Measurements from ENCODE around the gene LAPTM5. TPM values are rescaled to one million over a fixed set of nuclear protein-coding genes. Genes with fewer than 3 reads are reported as not detected.

The LAPTM5 gene
- total RNA-seq, 1 experiment from 2014 or later, result 1.5 TPM

DNA sequence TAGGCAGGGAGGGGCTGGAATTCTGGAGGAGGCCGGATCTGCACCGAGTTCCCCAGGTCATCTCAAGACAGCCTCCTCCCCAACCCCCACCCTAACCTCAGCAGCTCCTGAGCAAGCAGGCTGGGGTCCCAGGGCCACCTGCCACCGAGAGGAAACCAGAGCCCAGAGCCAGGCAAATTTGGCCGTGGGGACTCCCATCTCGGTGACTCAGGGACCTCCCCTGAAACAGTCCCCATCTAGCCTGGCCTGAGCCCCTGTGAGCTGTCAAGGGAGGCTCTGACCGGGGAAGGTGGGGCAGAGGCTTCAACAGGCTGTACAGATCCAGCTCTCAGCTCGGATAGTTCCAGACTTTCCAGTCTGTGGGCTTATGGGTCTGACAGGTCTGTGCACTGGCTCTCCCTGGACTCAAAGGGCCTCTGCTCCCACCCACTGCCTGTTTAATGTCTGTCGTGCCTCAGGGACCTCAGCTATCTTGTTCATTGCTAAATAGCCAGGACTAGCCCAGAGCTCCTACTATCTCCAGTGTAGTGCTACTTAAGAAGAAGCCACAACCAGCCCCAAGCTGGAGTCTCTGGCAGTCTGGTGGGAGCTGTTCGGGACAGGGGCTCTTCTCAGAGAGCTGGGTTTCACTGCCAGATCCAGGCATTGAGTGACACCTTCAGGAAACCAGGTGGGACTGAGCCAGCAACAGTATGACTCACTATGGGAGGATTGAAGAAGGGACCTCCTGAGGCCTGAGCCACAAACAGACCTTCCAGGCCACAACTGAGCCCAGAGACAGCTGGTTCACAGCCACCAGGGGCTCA, 59.8 kb downstream of the LAPTM5 start:
- Histone ChIP-seq H3K79me2 (ENCODE audit: insufficient read depth, low read length) (no peaks in the 10 kb centered on the region), H4K20me1 (ENCODE audit: insufficient read depth) (no peaks in the 10 kb centered on the region), H3K9me2 (ENCODE audit: insufficient read depth) (no peaks in the 10 kb centered on the region), H3K4me3 (replicated peaks in 1 of 2; ENCODE audit: low read depth in 1 of 2, low read length in 2 of 2) (no peak overlapping the region), H3K9me3 (ENCODE audit: control insufficient read depth in 1 of 2, insufficient read depth in 1 of 2, low read depth in 1 of 2, low read length in 2 of 2) (no peaks in the 10 kb centered on the region), H3K4me2 (ENCODE audit: low read length) (no peak overlapping the region), H2AFZ (ENCODE audit: low read depth, low read length, poor library complexity, severe bottlenecking) (no peak overlapping the region), H3K9ac (ENCODE audit: low read length) (no peak overlapping the region), H3K4me1 (ENCODE audit: control insufficient read depth in 1 of 2, insufficient read depth in 2 of 2, low read length in 2 of 2) (peaks cover 3 to 21% of the 10 kb centered on the region in 2 experiments; a peak in 3 of 4 replicates), H3K36me3 (ENCODE audit: control insufficient read depth in 1 of 2, insufficient read depth in 2 of 2, low read length in 2 of 2) (no peaks in the 10 kb centered on the region), H3K27ac (ENCODE audit: low read depth, low read length) (no peak overlapping the region), H3K27me3 (ENCODE audit: insufficient read depth, low read length) (no peaks in the 10 kb centered on the region)
- intact Hi-C loops (cut with micrococcal nuclease), result no loop called here
- ChIA-PET CTCF (interaction anchor here (1.0 to 1.7 kb wide), 2 partner anchors 317 to 344 kb away, joined by 4 to 6 read pairs; no protein-coding TSS in a partner anchor), RAD21 (ENCODE audit: low non-redundant PET in 1 of 2, low total read pairs in 2 of 2, uncharacterized antibody in 2 of 2, unreplicated experiment in 2 of 2) (no interaction called here), POLR2A (no interaction called here)
- TF ChIP-seq RAD21 (IDR thresholded peaks at IDR 0.05; ENCODE audit: low read depth) (peak; percentile 62), POLR2A (IDR thresholded peaks at IDR 0.05; ENCODE audit: borderline replicate concordance, extremely low read depth, insufficient read depth, insufficient read length) (no peak)
- TF ChIP-seq, protein P1, sequence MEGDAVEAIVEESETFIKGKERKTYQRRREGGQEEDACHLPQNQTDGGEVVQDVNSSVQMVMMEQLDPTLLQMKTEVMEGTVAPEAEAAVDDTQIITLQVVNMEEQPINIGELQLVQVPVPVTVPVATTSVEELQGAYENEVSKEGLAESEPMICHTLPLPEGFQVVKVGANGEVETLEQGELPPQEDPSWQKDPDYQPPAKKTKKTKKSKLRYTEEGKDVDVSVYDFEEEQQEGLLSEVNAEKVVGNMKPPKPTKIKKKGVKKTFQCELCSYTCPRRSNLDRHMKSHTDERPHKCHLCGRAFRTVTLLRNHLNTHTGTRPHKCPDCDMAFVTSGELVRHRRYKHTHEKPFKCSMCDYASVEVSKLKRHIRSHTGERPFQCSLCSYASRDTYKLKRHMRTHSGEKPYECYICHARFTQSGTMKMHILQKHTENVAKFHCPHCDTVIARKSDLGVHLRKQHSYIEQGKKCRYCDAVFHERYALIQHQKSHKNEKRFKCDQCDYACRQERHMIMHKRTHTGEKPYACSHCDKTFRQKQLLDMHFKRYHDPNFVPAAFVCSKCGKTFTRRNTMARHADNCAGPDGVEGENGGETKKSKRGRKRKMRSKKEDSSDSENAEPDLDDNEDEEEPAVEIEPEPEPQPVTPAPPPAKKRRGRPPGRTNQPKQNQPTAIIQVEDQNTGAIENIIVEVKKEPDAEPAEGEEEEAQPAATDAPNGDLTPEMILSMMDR (IDR thresholded peaks at IDR 0.05 in 2 of 3, conservative IDR thresholded peaks at IDR 0.05 in 1 of 3; ENCODE audit: borderline replicate concordance in 1 of 3, insufficient read depth in 1 of 3, low read depth in 2 of 3, low read length in 2 of 3), result peak in 2 of 3 experiments; percentile 22 to 32; a peak in 1 of 6 replicates
- BruUV-seq (replicated peaks), result no TSS peak
- ATAC-seq (peak; percentile 78), DNase-seq (ENCODE audit: low read depth, low spot score) (no peak)

DNA sequence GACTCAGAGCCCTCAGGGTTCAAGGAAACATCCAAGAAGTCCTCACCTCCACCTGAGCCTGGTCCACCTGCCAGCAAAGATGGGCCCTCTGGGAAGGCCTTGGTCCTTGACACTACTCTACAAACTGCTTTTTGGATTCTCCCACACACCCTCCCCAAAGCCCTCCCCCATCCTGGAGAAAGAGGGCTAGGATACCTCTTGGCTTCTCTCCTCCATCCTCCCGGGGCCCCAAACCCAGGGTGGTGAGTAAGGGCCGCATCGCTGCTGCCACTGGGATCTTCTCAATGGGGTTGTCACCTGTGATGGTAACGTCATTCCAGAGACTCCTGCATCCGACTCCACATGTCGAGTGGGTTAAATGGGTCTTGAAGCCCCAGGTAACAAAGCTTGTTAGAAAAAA, 60.7 kb downstream of the LAPTM5 start:
- ATAC-seq, result no peak
- no peak overlapping the region for H3K27ac ChIP-seq (ENCODE audit: low read depth, low read length)
- RAD21 ChIA-PET (ENCODE audit: low non-redundant PET in 1 of 2, low total read pairs in 2 of 2, uncharacterized antibody in 2 of 2, unreplicated experiment in 2 of 2), result no interaction called here
- no peak for DNase-seq (ENCODE audit: low read depth, low spot score)
- H3K27me3 ChIP-seq (ENCODE audit: insufficient read depth, low read length), result no peaks in the 10 kb centered on the region
- H3K4me1 ChIP-seq (ENCODE audit: control insufficient read depth in 1 of 2, insufficient read depth in 2 of 2, low read length in 2 of 2), result peaks cover 3 to 21% of the 10 kb centered on the region in 2 experiments; a peak in 3 of 4 replicates
- CTCF ChIA-PET, result interaction anchor here (1.7 kb wide), 1 partner anchor 316 kb away, joined by 6 read pairs; no protein-coding TSS in a partner anchor
- no peaks in the 10 kb centered on the region for H4K20me1 ChIP-seq (ENCODE audit: insufficient read depth)
- no peak overlapping the region for H2AFZ ChIP-seq (ENCODE audit: low read depth, low read length, poor library complexity, severe bottlenecking)
- no peak overlapping the region for H3K4me3 ChIP-seq (replicated peaks in 1 of 2; ENCODE audit: low read depth in 1 of 2, low read length in 2 of 2)
- H3K9me3 ChIP-seq (ENCODE audit: control insufficient read depth in 1 of 2, insufficient read depth in 1 of 2, low read depth in 1 of 2, low read length in 2 of 2), result no peaks in the 10 kb centered on the region
- H3K79me2 ChIP-seq (ENCODE audit: insufficient read depth, low read length), result no peaks in the 10 kb centered on the region
- H3K36me3 ChIP-seq (ENCODE audit: control insufficient read depth in 1 of 2, insufficient read depth in 2 of 2, low read length in 2 of 2), result no peaks in the 10 kb centered on the region
- no TSS peak for BruUV-seq (replicated peaks)
- no peaks in the 10 kb centered on the region for H3K9me2 ChIP-seq (ENCODE audit: insufficient read depth)
- H3K9ac ChIP-seq (ENCODE audit: low read length), result no peak overlapping the region
- H3K4me2 ChIP-seq (ENCODE audit: low read length), result no peak overlapping the region
- TF ChIP-seq SP1 (IDR thresholded peaks at IDR 0.05; ENCODE audit: low read depth), result no peak
- no peak for TF ChIP-seq YY1 (IDR thresholded peaks at IDR 0.05; ENCODE audit: extremely low read depth, insufficient replicate concordance, low read depth, low read length)
- intact Hi-C loops (cut with micrococcal nuclease), result no loop called here
- POLR2A ChIA-PET, result no interaction called here

All from HCT116 (cell line).